ENCODE results near the gene TMEM129. TPM values are rescaled to one million over a fixed set of nuclear protein-coding genes. Genes with fewer than 3 reads are reported as not detected.
"Not testable (repeated sequence)": the region's sequence is repeated elsewhere in the genome, so short reads cannot be mapped to it uniquely, and the experiment has no call there.

The TMEM129 gene
- total and polyA plus RNA-seq, 2 donors (not counting 1 experiment from before 2014, with no cell fraction given), result 15.0 to 39.6 TPM

DNA sequence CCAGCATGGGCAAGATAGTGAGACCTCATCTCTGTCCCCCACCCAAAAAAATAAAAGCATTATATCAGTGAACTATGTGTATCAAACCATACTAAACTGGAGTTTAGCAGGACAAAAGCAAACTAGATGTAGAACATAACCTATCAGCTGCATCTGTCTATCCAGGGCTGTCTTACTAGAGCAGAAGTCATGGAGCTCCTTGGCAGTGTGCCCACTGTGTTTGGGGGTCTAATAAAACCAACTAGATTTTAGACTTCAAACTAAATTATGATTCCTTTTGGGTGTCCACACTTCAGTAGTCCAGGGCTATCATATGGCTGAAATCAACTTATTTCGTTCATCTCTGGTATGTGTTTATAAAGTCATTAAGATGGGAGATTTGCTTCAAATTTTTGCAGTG lies 17.3 kb downstream of the TMEM129 start:
- peaks cover 14% of the 10 kb centered on the region for H3K36me3 ChIP-seq (ENCODE audit: control insufficient read depth, insufficient read depth, low read length)
- no peak overlapping the region for H2AFZ ChIP-seq (ENCODE audit: low read length)
- TF ChIP-seq, protein P1, sequence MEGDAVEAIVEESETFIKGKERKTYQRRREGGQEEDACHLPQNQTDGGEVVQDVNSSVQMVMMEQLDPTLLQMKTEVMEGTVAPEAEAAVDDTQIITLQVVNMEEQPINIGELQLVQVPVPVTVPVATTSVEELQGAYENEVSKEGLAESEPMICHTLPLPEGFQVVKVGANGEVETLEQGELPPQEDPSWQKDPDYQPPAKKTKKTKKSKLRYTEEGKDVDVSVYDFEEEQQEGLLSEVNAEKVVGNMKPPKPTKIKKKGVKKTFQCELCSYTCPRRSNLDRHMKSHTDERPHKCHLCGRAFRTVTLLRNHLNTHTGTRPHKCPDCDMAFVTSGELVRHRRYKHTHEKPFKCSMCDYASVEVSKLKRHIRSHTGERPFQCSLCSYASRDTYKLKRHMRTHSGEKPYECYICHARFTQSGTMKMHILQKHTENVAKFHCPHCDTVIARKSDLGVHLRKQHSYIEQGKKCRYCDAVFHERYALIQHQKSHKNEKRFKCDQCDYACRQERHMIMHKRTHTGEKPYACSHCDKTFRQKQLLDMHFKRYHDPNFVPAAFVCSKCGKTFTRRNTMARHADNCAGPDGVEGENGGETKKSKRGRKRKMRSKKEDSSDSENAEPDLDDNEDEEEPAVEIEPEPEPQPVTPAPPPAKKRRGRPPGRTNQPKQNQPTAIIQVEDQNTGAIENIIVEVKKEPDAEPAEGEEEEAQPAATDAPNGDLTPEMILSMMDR (conservative IDR thresholded peaks at IDR 0.05 in 1 of 2, IDR thresholded peaks at IDR 0.05 in 1 of 2; ENCODE audit: low read depth in 1 of 2, low read length in 2 of 2), result no peak
- TF ChIP-seq EZH2 (IDR thresholded peaks at IDR 0.05; ENCODE audit: low read length, missing control alignments), result no peak
- no peak overlapping the region for H3K4me2 ChIP-seq (ENCODE audit: extremely low read depth, insufficient read depth, low read length)
- H3K9ac ChIP-seq (ENCODE audit: insufficient read depth, low read length), result no peak overlapping the region
- H3K4me1 ChIP-seq (ENCODE audit: control insufficient read depth, extremely low read depth, insufficient read depth, low read length), result no peaks in the 10 kb centered on the region
- no peaks in the 10 kb centered on the region for H3K9me3 ChIP-seq (ENCODE audit: control insufficient read depth, insufficient read depth, low read depth, low read length)
- no peak overlapping the region for H3K27ac ChIP-seq (ENCODE audit: insufficient read depth, low read length)
- H3K79me2 ChIP-seq (ENCODE audit: control insufficient read depth, insufficient read depth, low read length), result peaks cover 72% of the 10 kb centered on the region
- H3K27me3 ChIP-seq (ENCODE audit: control insufficient read depth, insufficient read depth, low read length), result no peaks in the 10 kb centered on the region
- no peaks in the 10 kb centered on the region for H4K20me1 ChIP-seq (ENCODE audit: control insufficient read depth, extremely low read depth, insufficient read depth, low read length)
- H3K4me3 ChIP-seq (replicated peaks in 1 of 4; ENCODE audit: control extremely low read depth in 1 of 4, insufficient read depth in 1 of 4, low read depth in 3 of 4, low read length in 4 of 4), result no peak overlapping the region
- DNase-seq (ENCODE audit: low read depth in 2 of 2), result no peak

DNA sequence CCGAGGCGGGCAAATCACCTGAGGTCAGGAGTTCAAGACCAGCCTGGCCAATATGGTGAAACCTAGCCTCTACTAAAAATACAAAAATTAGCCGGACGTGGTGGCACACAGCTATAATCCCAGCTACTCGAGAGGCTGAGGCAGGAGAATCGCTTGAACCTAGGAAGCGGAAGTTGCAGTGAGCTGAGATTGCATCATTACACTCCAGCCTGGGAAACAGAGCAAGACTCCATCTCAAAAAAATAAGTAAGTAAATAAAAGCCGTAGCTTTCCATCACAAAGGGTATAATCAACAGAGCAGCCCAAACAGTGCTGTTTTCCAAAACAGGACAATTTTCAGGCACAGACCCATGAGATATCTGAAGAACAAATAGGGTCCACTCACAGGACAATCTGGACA lies 19.5 kb downstream of the TMEM129 start:
- H2AFZ ChIP-seq (ENCODE audit: low read length); H4K20me1 ChIP-seq (ENCODE audit: control insufficient read depth, extremely low read depth, insufficient read depth, low read length); DNase-seq (ENCODE audit: low read depth in 2 of 2); H3K4me1 ChIP-seq (ENCODE audit: control insufficient read depth, extremely low read depth, insufficient read depth, low read length); H3K9me3 ChIP-seq (ENCODE audit: control insufficient read depth, insufficient read depth, low read depth, low read length); H3K27ac ChIP-seq (ENCODE audit: insufficient read depth, low read length); H3K27me3 ChIP-seq (ENCODE audit: control insufficient read depth, insufficient read depth, low read length); H3K4me2 ChIP-seq (ENCODE audit: extremely low read depth, insufficient read depth, low read length); H3K4me3 ChIP-seq (replicated peaks in 1 of 4; ENCODE audit: control extremely low read depth in 1 of 4, insufficient read depth in 1 of 4, low read depth in 3 of 4, low read length in 4 of 4); H3K9ac ChIP-seq (ENCODE audit: insufficient read depth, low read length): not testable (repeated sequence)
- Histone ChIP-seq H3K79me2 (ENCODE audit: control insufficient read depth, insufficient read depth, low read length) (peaks cover 57% of the 10 kb centered on the region), H3K36me3 (ENCODE audit: control insufficient read depth, insufficient read depth, low read length) (peaks cover 16% of the 10 kb centered on the region)

DNA sequence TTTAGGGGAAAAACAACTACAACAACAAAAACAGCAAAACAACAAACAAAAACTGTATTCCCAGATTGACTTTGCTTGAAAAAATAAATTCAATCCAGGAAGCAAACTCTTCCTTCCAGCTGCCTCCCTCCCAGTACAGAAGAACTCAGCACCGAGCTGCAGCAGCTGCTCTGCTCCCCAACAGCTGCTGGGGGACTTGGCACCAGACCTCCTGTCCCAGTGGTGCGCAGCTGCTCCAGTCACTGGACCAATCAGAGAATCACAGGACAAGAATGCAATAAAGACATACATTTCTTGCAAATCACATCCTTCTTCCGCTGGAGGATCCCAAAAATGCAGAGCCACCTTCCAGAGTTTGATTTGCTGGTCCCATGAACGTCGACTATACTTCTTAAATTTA lies 25.2 kb downstream of the TMEM129 start:
- no peak overlapping the region for H3K4me2 ChIP-seq (ENCODE audit: extremely low read depth, insufficient read depth, low read length)
- H3K27me3 ChIP-seq (ENCODE audit: control insufficient read depth, insufficient read depth, low read length), result no peaks in the 10 kb centered on the region
- no peaks in the 10 kb centered on the region for H4K20me1 ChIP-seq (ENCODE audit: control insufficient read depth, extremely low read depth, insufficient read depth, low read length)
- no peak for TF ChIP-seq EZH2 (IDR thresholded peaks at IDR 0.05; ENCODE audit: low read length, missing control alignments)
- TF ChIP-seq, protein P1 (conservative IDR thresholded peaks at IDR 0.05 in 1 of 2, IDR thresholded peaks at IDR 0.05 in 1 of 2; ENCODE audit: low read depth in 1 of 2, low read length in 2 of 2), result no peak
- H3K9me3 ChIP-seq (ENCODE audit: control insufficient read depth, insufficient read depth, low read depth, low read length), result no peaks in the 10 kb centered on the region
- H3K4me1 ChIP-seq (ENCODE audit: control insufficient read depth, extremely low read depth, insufficient read depth, low read length), result no peaks in the 10 kb centered on the region
- H3K79me2 ChIP-seq (ENCODE audit: control insufficient read depth, insufficient read depth, low read length), result peaks cover 6% of the 10 kb centered on the region
- peaks cover 24% of the 10 kb centered on the region for H3K36me3 ChIP-seq (ENCODE audit: control insufficient read depth, insufficient read depth, low read length)
- no peak overlapping the region for H2AFZ ChIP-seq (ENCODE audit: low read length)
- no peak overlapping the region for H3K27ac ChIP-seq (ENCODE audit: insufficient read depth, low read length)
- H3K4me3 ChIP-seq (replicated peaks in 1 of 4; ENCODE audit: control extremely low read depth in 1 of 4, insufficient read depth in 1 of 4, low read depth in 3 of 4, low read length in 4 of 4), result no peak overlapping the region
- no peak for DNase-seq (ENCODE audit: low read depth in 2 of 2)
- H3K9ac ChIP-seq (ENCODE audit: insufficient read depth, low read length), result no peak overlapping the region
